ENCODE measurements around the gene SETDB2. TPM values are rescaled to one million over a fixed set of nuclear protein-coding genes. Genes with fewer than 3 reads are reported as not detected.

The SETDB2 gene
- total RNA-seq, 4 donors from 2014 or later, result 1.7 to 6.2 (median 4.6) TPM

DNA sequence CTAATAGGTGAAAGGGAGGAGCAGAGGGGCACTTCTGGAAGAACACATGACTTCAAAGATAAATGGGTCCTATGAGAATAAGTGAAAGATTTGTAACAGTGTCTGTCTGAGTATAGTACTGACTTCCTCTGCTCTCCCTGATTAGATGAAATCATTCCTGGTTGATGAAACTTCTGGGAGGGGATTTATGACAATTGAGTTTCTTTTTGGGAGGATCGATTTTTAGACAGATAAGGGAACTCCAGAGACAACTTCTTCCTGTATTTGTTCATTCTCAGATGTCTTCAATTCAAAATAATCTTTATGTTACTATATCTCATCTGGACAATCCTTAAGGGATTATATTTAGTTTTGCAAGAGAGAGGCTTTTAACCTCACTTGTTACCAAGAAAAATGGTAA is 20.0 kb downstream of the SETDB2 start:
- no peak for DNase-seq
- TF ChIP-seq POLR2A (IDR thresholded peaks at IDR 0.05), result no peak
- TF ChIP-seq CTCF (IDR thresholded peaks at IDR 0.05 in 4 of 5, conservative IDR thresholded peaks at IDR 0.05 in 1 of 5), result no peak
- ATAC-seq, result no peak
- H3K36me3 ChIP-seq, result peaks cover 0 to 43% of the 10 kb centered on the region in 2 donors
- H3K4me1 ChIP-seq, result no peaks in the 10 kb centered on the region
- in situ Hi-C loops (cut with MboI; ENCODE audit: low sequenced_read_pairs in 4 of 4), result no loop called here
- intact Hi-C loops (cut with DNase I; ENCODE audit: low total_unique reads), result no loop called here
- H3K4me3 ChIP-seq, result no peak overlapping the region
- H3K27me3 ChIP-seq, result no peaks in the 10 kb centered on the region
- H3K9me3 ChIP-seq, result no peaks in the 10 kb centered on the region
- H3K27ac ChIP-seq, result no peak overlapping the region

GRCh38 chr13:49464621-49465325 is 20.7 kb downstream of the SETDB2 start:
- no peak for ATAC-seq
- DNase-seq, result no peak
- in situ Hi-C loops (cut with MboI; ENCODE audit: low sequenced_read_pairs in 4 of 4), result no loop called here
- H3K27ac ChIP-seq, result no peak overlapping the region
- peaks cover 0 to 48% of the 10 kb centered on the region in 2 donors for H3K36me3 ChIP-seq
- no peaks in the 10 kb centered on the region for H3K9me3 ChIP-seq
- intact Hi-C loops (cut with DNase I; ENCODE audit: low total_unique reads), result no loop called here
- H3K4me3 ChIP-seq, result no peak overlapping the region
- no peak for TF ChIP-seq POLR2A (IDR thresholded peaks at IDR 0.05)
- TF ChIP-seq CTCF (IDR thresholded peaks at IDR 0.05 in 4 of 5, conservative IDR thresholded peaks at IDR 0.05 in 1 of 5), result no peak
- no peaks in the 10 kb centered on the region for H3K27me3 ChIP-seq
- no peaks in the 10 kb centered on the region for H3K4me1 ChIP-seq

- Histone ChIP-seq H3K4me3 (no peak overlapping the region), H3K36me3 (peaks cover 0 to 45% of the 10 kb centered on the region in 2 donors), H3K4me1 (no peaks in the 10 kb centered on the region), H3K27me3 (no peaks in the 10 kb centered on the region), H3K27ac (no peak overlapping the region), H3K9me3 (no peaks in the 10 kb centered on the region)
- ATAC-seq, result no peak
- no peak for TF ChIP-seq POLR2A (IDR thresholded peaks at IDR 0.05)
- in situ Hi-C loops (cut with MboI; ENCODE audit: low sequenced_read_pairs in 4 of 4) (no loop called here), intact Hi-C loops (cut with DNase I; ENCODE audit: low total_unique reads) (no loop called here)
- no peak for DNase-seq
Observed at GRCh38 chr13:49466292-49466838, 22.3 kb downstream of the SETDB2 start.

DNA sequence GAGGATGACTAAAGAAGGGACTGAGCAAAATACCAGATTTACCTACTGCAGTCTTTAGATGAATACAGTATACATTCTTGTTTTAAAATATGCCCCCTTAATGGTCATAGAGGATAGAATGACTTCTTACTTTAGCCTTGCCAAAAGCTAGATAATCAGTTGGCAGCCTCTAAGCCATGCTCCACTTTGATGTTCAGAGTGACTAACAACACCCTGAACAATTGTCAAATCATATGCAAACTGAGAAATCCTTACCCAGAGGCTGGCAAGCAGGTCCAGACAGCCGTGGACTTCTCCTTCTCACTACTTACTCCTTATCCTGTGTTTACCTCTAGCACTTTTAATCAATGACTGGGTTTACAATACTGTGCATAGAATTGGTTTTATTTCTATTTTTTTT is 28.1 kb downstream of the SETDB2 start:
- no peak overlapping the region for H3K27ac ChIP-seq
- no peak for DNase-seq
- intact Hi-C loops (cut with DNase I; ENCODE audit: low total_unique reads), result no loop called here
- no peaks in the 10 kb centered on the region for H3K9me3 ChIP-seq
- in situ Hi-C loops (cut with MboI; ENCODE audit: low sequenced_read_pairs in 4 of 4), result no loop called here
- H3K36me3 ChIP-seq, result peaks cover 0 to 33% of the 10 kb centered on the region in 2 donors
- no peaks in the 10 kb centered on the region for H3K27me3 ChIP-seq
- TF ChIP-seq POLR2A (IDR thresholded peaks at IDR 0.05) (no peak), CTCF (IDR thresholded peaks at IDR 0.05 in 4 of 5, conservative IDR thresholded peaks at IDR 0.05 in 1 of 5) (no peak)
- no peak overlapping the region for H3K4me3 ChIP-seq
- ATAC-seq, result no peak
- no peaks in the 10 kb centered on the region for H3K4me1 ChIP-seq

DNA sequence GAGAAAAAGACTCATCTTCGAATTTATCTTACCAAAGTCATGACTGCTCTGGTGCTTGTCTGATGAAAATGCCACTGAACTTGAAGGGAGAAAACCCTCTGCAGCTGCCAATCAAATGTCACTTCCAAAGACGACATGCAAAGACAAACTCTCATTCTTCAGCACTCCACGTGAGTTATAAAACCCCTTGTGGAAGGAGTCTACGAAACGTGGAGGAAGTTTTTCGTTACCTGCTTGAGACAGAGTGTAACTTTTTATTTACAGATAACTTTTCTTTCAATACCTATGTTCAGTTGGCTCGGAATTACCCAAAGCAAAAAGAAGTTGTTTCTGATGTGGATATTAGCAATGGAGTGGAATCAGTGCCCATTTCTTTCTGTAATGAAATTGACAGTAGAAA is 32.5 kb downstream of the SETDB2 start:
- Histone ChIP-seq H3K9me3 (no peaks in the 10 kb centered on the region), H3K36me3 (peaks cover 0 to 12% of the 10 kb centered on the region in 2 donors), H3K4me3 (no peak overlapping the region), H3K27me3 (no peaks in the 10 kb centered on the region), H3K4me1 (peaks cover 0 to 8% of the 10 kb centered on the region in 2 donors), H3K27ac (no peak overlapping the region)
- ATAC-seq, result no peak
- in situ Hi-C loops (cut with MboI; ENCODE audit: low sequenced_read_pairs in 4 of 4) (no loop called here), intact Hi-C loops (cut with DNase I; ENCODE audit: low total_unique reads) (no loop called here)
- TF ChIP-seq CTCF (IDR thresholded peaks at IDR 0.05 in 4 of 5, conservative IDR thresholded peaks at IDR 0.05 in 1 of 5) (no peak), POLR2A (IDR thresholded peaks at IDR 0.05) (no peak)
- DNase-seq, result no peak
